ENCODE measurements around the gene CAMK2G.
A peak's percentile ranks its signal among the peaks of the same experiment; 100 is the strongest.
"Not testable (repeated sequence)": the region's sequence is repeated elsewhere in the genome, so short reads cannot be mapped to it uniquely, and the experiment has no call there.

Gene CAMK2G

DNA sequence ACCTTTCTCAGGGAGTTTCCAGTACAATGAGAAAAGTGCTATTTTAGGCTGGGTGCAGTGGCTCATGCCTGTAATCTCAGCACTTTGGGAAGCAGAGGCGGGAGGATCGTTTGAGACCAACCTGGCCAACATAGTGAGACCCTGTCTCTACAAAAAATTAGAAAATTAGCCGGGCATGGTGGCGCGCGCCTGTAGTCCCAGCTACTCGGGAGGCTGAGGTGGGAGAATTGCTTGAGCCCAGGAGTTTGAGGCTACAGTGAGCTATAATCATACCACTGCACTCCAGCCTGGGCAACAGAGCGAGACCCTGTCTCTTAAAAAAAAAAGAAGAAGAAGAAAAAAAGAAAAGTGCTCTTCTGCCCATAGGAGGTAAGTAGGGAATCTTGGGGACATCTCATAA, 78.3 kb downstream of the CAMK2G start:
- DNase-seq (ENCODE audit: low spot score) = not testable (repeated sequence)

DNA sequence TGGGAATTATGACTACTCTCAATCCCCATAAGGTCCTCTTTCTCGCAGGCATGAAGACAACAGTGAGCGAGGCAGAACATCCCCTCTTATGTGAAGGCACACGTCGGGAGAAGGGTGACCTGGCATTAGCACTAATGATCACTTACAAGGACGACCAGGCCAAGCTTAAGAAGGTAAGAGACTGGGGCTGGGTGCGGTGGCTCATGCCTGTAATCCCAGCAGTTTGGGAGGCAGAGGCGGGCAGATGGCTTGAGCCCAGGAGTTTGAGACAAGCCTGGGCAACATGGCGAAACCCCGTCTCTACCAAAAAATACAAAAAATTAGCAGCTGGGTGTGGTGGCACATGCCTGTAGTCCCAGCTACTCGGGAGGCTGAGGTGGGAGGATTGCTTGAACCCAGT, 78.9 kb downstream of the CAMK2G start:
- DNase-seq (ENCODE audit: low spot score) = not testable (repeated sequence)

DNA sequence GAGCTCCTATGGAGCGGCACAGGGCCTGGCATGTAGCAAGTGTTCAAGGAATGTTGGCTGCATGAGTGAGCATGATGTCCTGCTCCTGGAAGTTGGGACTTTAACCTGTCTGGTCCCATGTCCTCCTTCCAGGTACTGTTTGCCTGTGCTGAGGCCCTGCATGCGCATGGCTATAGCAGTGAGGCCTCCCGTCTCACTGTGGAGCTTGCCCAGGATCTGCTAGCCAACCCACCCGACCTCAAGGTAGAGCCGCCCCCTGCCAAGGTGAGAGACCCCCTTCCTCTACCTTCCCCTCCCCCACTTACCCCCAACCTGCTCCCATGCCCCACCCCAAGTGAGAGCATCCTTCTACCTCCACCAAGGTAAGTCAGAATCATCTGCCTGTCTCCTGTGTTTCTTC, 80.9 kb downstream of the CAMK2G start:
- DNase-seq (ENCODE audit: low spot score) = no peak

DNA sequence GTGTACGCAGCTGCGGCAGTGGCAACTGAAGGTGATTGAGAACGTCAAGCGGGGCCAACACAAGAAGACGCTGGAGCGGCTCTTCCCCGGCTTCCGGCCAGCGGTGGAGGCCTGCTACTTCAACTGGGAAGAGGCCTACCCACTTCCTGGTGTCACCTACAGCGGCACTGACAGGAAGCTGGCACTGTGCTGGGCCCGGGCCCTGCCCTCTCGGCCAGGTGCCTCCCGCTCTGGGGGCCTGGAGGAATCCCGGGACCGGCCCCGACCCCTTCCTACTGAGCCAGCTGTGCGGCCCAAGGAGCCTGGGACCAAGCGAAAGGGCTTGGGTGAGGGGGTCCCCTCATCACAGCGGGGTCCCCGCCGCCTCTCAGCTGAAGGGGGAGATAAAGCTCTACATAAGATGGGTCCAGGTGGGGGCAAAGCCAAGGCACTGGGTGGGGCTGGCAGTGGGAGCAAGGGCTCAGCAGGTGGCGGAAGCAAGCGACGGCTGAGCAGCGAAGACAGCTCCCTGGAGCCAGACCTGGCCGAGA, 82.4 kb downstream of the CAMK2G start:
- DNase-seq (ENCODE audit: low spot score) = no peak

DNA sequence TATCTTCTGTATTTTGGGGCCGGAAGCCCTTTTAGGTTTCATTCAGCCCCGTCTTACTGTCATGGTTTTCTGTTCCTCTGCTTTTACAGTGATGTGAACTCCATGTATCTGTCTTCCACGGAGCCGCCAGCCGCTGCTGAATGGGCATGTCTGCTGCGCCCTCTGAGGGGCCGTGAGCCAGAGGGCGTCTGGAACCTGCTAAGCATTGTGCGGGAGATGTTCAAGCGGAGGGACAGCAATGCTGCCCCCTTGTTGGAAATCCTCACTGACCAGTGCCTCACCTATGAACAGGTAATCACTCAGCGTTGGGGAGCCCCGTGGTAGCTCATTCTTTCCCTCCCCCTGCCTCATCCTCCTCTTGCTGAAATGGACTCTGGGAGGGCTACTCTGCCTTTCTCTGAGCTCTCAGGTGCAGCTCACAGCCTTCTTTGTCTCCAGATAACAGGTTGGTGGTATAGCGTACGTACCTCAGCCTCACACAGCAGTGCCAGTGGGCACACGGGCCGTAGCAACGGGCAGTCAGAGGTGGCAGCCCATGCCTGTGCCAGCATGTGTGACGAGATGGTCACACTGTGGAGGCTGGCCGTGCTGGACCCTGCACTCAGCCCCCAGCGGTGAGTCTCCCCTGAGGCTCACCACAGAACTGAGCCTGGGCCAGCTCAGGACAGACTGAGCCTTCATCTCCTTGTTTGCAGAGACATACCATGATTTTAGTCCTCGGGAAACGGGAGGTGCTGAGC, 83.3 kb downstream of the CAMK2G start:
- DNase-seq (ENCODE audit: low spot score) = no peak

DNA sequence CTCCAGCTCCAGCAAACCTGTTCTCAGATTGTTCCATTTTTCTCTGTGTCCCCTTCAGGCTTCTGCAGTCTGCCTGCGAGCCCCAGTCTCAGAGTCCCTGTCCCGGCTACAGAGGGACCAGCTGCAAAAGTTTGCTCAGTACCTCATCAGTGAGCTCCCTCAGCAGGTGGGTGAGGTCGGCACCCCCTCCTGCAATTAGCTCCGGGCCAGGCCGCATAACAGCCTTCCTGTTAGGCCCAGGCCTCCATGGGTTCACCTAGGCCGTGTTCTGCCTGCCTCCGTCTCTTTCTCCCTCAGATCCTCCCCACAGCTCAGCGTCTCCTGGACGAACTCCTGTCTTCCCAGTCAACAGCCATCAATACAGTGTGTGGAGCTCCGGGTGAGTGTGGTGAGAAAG, 84.7 kb downstream of the CAMK2G start:
- no peak for DNase-seq (ENCODE audit: low spot score)

DNA sequence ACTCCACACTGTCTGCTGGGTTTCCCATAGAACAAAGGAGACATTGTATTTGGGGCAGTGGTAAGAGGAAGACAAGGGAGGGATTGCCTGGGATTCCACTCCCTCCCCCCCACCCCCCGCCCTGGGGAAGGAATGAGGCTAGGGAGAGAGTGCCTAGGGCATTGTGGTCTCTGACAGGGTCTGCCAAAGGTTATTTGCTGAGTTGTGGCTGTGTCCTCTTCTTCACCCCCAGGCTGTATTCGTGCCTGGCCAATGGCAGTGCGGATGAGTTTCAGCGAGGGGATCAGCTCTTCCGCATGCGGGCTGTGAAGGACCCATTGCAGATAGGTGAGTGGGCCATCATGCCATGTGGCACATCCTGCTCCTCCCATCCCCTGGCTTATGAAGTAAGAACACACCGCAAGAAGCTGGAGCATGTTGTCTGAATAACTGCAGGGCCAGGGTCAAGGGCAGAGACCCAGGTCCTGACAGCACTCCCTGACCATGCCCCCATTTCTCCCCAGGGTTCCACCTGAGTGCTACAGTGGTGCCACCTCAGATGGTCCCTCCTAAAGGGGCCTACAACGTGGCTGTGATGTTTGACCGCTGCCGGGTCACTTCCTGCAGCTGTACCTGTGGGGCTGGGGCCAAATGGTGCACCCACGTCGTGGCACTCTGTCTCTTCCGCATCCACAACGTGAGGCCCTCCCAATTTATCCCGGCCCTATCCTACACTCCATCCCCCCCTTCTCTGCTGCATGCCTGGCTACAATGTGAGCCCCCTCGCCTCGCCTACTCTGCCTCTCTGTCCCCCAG, 85.3 kb downstream of the CAMK2G start:
- DNase-seq (ENCODE audit: low spot score) = no peak

DNA sequence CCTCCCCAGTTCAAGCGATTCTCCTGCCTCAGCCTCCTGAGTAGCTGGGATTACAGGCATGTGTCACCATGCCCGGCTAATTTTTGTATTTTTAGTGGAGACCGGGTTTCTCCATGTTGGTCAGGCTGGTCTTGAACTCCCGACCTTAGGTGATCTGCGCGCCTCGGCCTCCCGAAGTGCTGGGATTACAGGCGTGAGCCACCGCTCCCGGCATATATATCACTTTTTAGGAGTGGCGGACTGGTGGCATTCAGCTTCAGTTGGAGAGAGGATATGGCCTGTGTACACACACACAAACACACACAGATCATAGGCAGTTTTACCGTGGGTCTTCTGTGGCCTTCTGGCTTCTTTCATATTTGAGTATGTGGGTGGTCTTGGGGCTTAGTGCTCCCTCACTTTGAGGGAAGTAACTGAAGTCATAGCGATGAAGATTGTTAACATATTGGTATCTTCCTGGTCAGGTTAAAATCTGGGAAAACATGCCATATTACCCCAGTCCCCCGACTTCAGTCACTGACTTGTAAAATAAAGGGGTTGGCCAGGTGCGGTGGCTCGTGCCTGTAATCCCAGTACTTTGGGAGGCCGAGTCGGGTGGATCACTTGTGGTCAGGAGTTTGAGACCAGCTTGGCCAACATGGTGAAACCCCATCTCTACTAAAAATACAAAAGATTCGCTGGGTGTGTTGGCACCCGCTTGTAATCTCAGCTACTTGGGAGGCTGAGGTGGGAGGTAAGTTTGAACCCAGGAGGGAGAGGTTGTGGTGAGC, 87.1 kb downstream of the CAMK2G start:
- not testable (repeated sequence) for DNase-seq (ENCODE audit: low spot score)

DNA sequence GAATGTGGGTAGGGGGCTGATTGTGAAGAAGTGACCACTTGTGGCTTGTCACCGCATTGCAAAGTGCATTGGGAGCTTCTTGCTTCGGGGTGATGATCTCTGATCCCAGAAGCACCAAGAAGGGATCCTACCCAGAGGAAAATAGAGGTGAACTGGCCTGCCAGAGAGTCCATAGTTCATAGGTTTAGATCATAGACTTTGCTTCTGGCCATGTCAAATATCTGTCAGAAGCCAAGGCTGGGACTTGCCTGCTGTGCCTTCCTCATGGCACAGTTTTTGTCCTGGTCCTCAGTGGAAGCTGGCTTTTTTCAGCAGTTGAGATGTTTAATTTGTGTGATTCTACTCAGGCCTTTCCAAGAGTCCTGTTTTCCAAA, 87.9 kb downstream of the CAMK2G start:
- DNase-seq (ENCODE audit: low spot score) = no peak

DNA sequence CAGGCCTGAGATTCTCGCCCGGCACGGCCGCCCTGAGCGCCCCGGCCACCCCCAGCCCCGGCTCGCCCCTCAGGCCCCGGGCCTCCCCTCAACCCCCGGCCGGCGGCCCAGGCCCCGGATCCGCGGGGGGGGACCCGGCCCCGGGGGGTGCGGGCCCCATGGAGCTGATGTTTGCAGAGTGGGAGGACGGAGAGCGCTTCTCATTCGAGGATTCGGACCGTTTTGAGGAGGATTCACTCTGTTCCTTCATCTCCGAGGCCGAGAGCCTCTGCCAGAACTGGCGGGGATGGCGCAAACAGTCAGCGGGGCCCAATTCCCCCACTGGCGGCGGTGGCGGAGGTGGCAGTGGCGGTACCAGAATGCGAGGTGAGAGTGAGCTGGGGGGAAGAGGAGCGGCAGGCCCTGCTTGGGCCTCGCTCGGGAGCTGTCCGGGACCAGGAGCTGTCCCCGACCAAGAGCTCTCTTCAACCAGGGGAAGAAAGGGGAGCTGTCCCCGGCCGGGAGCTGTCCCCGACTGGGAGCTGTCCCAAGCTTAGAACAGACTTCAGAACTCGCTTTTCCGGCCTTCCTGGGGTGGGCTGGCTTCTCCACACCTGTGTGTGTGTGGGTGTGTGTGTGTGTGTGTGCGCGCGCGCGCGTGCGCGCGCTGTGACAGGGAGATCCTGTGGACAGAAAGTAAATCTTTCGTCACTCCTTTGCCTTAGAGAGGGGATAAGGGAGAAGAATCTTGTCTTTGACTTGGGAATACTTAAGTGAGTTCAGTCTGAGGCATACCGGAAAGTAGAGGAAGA, 88.4 kb downstream of the CAMK2G start:
- no peak for DNase-seq (ENCODE audit: low spot score)

DNA sequence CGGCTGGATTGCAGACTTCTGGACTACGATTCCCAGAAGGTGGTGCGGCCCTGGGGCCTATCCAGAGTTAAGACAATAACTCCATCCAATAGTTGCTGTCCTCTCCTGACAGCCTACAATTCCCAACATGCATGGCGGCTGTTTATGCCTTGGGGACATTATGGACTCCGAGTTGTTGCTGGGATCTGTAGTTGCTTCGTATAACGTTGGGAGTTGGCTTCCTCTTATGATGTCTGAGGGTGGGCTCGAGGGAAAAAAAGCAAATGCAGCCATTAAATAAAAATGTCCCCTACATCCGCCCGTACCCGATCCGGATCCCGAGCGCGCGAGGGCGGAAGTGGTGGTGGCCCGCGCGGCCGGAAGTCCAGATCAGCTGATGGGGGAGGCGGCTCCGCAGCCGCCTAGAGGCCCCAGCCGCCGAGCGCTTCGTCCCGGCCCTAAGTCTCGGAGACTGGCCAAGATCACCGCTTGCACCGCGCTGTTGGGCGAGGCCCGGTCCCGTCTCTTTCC, 89.1 kb downstream of the CAMK2G start, which contains the start of gene ZSWIM8:
Gene ZSWIM8, plus strand, starts transcription at position 396 of the 510 bp plus-strand sequence. CDS start 273 bp downstream, outside the sequence.
- peak; percentile 93 for DNase-seq (ENCODE audit: low spot score)

DNA sequence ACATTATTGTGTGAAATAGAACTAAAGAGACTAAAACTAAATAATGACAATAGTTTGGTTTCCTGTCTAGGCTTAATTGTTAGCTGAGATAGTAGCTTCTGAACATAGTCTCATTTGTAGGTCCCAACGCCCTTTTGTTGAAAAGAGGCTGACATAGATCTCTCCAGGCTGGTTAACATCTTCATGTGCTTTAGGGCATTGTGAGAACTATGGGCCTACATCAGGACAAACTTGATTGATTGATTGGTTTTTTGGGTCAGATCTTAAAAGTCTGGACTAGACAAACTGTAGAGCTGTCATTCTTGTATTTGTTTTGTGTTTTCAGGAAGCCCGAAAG, 91.6 kb downstream of the CAMK2G start:
- DNase-seq (ENCODE audit: low spot score) = no peak

DNA sequence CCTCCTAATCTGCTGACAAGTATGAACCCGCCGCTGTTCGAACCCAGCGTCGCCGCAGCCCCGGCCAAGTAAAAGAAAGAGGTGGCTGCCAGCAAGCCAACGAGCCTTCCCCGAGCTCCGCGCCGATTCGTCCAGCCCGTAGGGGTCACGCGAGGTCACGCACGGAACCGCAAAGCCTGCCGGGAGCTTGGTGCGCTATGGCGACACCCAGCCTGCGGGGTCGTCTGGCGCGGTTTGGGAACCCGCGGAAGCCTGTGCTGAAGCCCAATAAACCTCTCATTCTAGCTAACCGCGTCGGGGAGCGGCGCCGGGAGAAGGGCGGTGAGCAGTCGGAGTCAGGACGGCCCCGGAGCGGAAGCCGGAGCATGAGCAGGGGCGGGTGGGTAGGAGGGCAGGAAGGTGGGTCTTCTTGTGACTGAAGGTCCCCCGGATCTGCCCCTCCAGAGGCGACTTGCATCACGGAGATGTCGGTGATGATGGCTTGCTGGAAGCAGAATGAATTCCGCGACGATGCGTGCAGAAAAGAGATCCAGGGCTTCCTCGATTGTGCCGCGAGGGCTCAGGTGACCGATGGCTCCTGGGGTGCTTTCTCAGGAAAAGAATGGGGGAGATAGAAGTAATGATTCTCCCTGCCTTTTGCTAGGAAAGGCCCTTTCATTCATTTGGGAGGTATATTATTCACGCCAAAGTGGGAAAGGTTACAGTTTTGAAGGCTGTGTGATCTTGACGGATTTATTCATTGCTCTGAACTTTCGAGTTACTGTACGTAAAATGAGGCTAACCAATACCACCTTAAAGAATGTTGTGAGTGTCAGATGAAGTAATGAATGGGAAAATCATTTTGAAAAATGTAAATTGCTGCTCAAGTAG, 92.2 kb downstream of the CAMK2G start, which contains the start of gene CHCHD1:
Gene CHCHD1, plus strand, starts transcription at position 170 of the 870 bp plus-strand sequence. Its CDS starts 28 bp downstream, at position 198.
- peak; percentile 85 for DNase-seq (ENCODE audit: low spot score)

DNA sequence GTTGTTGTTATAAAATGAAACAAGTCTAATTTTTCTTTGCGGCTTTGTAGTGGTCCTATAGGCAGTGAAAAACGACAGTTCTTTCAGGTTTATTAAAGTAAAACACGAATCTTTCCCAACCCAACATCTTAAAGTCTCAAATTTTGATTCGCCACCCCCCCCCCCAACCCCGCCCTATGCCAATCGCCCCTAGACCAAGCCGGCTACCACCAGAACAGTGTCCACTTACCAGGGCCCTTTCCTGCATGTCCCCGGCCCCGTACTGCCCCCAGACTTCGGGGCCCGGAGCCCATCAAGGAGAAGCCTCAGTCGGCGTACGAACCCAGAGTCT, 92.8 kb downstream of the CAMK2G start:
- DNase-seq (ENCODE audit: low spot score) = no peak

DNA sequence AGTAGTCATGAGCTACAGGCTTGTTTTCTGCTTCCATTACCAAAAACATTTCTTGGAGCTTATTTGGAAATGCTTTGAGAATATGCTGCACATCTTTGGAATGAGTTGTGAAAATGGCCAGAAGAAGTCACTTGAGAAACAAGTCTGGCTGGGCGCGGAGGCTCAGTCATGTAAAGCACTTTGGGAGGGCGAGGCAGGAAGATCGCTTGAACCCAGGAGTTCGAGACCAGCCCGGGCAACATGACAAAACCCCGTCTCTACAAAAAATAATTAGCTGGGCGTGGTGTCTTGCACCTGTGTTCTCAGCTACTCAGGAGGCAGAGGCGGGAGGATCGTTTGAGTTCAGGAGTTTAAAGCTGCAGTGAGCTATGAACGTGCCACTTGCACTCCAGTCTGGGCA, 93.4 kb downstream of the CAMK2G start:
- DNase-seq (ENCODE audit: low spot score) = no peak

DNA sequence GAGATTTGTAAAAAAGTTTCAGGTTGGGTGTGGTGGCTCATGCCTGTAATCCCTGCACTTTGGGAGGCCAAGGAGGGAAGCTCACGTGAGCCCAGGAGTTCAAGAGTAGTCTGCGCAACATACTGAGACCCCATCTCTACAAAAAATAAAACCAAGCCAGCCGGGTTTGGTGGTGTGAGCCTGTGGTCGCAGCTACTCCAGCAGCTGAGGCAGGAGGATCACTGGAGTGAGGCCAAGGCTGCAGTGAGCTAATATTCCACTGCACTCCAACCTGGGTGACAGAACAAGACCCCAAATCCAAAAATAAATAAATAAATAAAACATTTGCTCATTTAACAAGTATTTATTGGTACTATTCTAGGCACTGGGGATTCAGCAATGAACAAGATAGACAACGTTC, 94.1 kb downstream of the CAMK2G start:
- DNase-seq (ENCODE audit: low spot score) = no peak

DNA sequence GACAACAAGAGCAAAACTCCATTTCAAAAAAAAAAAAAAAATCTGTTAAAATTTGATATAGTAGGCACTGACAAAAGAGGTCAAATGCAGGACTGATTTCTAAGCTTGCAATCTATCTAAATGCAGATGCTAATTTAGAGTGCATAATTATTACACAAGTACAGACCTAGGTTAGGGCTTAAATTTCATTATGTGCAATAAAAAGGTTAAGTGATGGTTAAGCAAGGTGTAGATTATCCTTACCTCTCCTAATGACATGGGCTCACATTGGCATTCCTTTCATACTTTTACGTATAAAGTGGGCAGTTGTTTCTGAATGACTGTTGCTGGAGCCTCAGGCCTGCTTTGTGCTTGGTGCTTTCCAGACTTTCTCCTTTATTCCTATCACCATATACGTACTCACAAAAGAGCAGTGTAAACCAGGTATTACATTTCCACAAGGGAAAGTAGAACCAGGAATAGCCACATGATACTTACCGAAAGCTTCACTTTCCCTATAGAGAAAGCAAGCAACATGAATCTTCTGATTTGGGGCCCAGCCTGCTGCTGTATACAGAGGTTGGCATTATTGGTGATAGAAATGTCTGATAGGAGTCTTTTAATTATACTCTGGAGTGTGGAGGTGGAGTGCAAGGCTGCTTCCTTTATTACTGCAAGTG, 94.7 kb downstream of the CAMK2G start:
- no peak for DNase-seq (ENCODE audit: low spot score)

DNA sequence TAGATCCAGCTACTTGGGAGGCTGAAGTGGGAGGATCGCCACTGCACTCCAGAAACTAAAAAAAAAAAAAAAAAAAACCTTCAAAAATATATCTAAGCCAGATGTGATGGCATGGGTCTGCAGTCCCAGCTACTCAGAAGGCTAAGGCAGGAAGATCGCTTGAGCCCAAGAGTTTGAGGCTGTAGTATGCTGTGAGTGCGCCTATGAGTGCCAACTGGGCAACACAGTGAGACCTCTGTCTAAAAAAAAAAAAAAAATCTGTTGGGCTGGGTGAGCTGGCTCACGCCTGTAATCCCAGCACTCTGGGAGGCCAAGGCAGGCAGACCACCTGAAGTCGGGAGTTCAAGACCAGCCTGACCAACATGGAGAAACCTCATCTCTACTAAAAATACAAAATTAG, 95.3 kb downstream of the CAMK2G start:
- DNase-seq (ENCODE audit: low spot score) = no peak

DNA sequence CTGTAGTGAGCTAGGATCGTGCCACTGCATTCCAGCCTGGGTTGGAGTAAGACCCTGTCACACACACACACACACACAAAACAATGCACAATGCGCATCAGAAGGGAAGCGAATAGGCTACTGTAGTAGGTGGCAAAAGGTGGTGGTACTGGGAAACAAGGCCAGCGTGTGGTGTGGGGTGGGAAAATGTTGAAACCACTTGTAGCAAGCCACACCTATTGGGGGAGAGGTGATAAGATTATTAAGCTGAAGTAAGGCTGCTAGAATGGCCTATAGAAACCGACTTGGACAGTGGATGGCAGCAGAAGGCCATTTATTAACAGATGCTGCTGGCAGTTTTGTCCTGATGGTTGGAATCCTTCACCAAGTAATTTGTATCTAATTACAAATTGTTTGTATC, 99.7 kb downstream of the CAMK2G start:
- no peak for DNase-seq (ENCODE audit: low spot score)
